Natural killer cell (primary cell): ENCODE results near the gene PRTN3. TPM values are rescaled to one million over a fixed set of nuclear protein-coding genes. Genes with fewer than 3 reads are reported as not detected.

Source experiments
- ATAC-seq, 3 donors: fragments of 150-1000 bp in 2 of 3; fragments of 200-7000 bp in 1 of 3; cut with Tn5 transposase; 1 replicate in 1 of 3; 2 replicates in 2 of 3; pipeline ENCODE4 v1.10.0; 2021; ENCODE audit warnings: mild to moderate bottlenecking in 2 of 3, moderate library complexity in 2 of 3
- DNase-seq, 2 donors: peaks; one replicate each; pipeline versions ENCODE4 v3.0.0 to v3.0.0-alpha.2; 2013 to 2021; ENCODE audit warnings: mixed read lengths in 1 of 2
- H3K27ac ChIP-seq: one replicate; pipeline ENCODE4 v1.5.1; 2013; ENCODE audit warnings: mild to moderate bottlenecking, low read length
- H3K27me3 ChIP-seq: one replicate; pipeline ENCODE4 v1.6.1; 2013; ENCODE audit warnings: low read length; ENCODE audit not compliant: control insufficient read depth, insufficient read depth
- H3K36me3 ChIP-seq: one replicate; pipeline ENCODE4 v1.6.1; 2013; ENCODE audit warnings: low read length; ENCODE audit not compliant: control insufficient read depth, insufficient read depth
- H3K4me1 ChIP-seq: one replicate; pipeline ENCODE4 v1.6.1; 2013; ENCODE audit warnings: low read length; ENCODE audit not compliant: control insufficient read depth, insufficient read depth
- H3K4me3 ChIP-seq: one replicate; pipeline ENCODE4 v1.5.1; 2013; ENCODE audit warnings: low read length
- H3K9me3 ChIP-seq: one replicate; pipeline ENCODE4 v1.6.1; 2013; ENCODE audit warnings: low read length; ENCODE audit not compliant: control insufficient read depth, insufficient read depth
- H3K27ac Mint-ChIP-seq, 2 donors: one replicate each; pipeline ENCODE4 v1.8.0; 2022; ENCODE audit warnings: mild to moderate bottlenecking in 2 of 2, mixed read lengths in 2 of 2, moderate library complexity in 1 of 2
- H3K27me3 Mint-ChIP-seq, 2 donors: one replicate each; pipeline ENCODE4 v1.8.0; 2022; ENCODE audit warnings: low read depth in 2 of 2, mixed read lengths in 2 of 2
- H3K36me3 Mint-ChIP-seq: one replicate; pipeline ENCODE4 v1.8.0; 2022; ENCODE audit warnings: mixed read lengths
- H3K4me1 Mint-ChIP-seq, 2 donors: one replicate each; pipeline ENCODE4 v1.8.0; 2022; ENCODE audit warnings: mixed read lengths in 2 of 2
- H3K4me3 Mint-ChIP-seq: one replicate; pipeline ENCODE4 v1.8.0; 2022; ENCODE audit warnings: mild to moderate bottlenecking, moderate library complexity, mixed read lengths
- H3K9me3 Mint-ChIP-seq, 2 donors: one replicate each; pipeline ENCODE4 v1.8.0; 2022; ENCODE audit warnings: mixed read lengths in 2 of 2
- WGBS: methylation state at CpG from one replicate; pipeline ENCODE4 v1.1.7; 2013; ENCODE audit warnings: missing lambda C conversion rate; ENCODE audit not compliant: insufficient coverage; 5-methylcytosine and 5-hydroxymethylcytosine counted together
- intact Hi-C: fragments of 100-400 bp; cut with micrococcal nuclease; formaldehyde crosslinking; loops from one replicate; pipeline ENCODE4 v1.14.2; 2022
- total RNA-seq, 4 donors: library from RNA; stranded (reverse); fragments of 120-200 nt in 1 of 4; gene quantifications; one replicate each; pipeline versions ENCODE4 v1.2.3 to v1.2.4, GENCODE V29; 2013 to 2022
- TF ChIP-seq, protein P1 (sequence below): fragments of 200-600 bp; IDR thresholded peaks from one replicate; pipeline ENCODE4 v1.8.0; 2022; ENCODE audit warnings: antibody characterized with exemption

The PRTN3 gene, protein sequence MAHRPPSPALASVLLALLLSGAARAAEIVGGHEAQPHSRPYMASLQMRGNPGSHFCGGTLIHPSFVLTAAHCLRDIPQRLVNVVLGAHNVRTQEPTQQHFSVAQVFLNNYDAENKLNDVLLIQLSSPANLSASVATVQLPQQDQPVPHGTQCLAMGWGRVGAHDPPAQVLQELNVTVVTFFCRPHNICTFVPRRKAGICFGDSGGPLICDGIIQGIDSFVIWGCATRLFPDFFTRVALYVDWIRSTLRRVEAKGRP
- total RNA-seq: under 1 TPM in 2 of 3 donors, not detected in 1; 0.36 to 0.73 TPM
- not detected for total RNA-seq (2013)

DNA sequence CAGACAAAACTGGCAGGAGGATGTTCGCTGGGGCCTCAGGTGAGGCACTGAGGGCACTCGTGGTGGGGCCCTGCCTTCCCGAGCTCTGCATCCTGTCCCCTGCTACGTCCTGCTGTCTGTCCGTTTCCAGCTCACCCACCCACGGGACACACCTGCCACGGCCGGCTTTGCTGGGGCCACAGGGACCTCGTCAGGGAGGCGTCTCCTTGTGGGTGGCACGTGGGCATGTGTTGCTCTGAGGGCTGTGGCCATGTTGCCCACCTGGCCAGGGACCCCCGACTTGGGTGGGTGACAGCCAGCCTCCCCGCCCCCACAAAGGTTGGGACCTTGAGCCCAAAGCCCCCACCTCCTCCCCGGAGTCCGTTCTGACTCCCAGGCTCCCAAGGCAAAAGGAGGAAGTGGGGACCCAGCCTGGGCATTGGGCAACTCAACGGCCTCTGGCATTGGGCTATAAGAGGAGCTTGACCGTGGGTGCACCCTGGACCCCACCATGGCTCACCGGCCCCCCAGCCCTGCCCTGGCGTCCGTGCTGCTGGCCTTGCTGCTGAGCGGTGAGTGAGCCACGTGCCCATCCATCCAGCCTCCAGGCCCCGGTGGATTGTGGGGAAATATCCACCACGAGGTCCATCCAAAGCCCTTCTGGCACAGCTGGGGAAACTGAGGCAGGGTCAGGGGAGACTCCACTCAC, at the start of gene PRTN3:
Gene PRTN3 (plus strand): TSS at position 481 of the 688 bp plus-strand sequence. CDS start 10 bp downstream, at position 491.
- DNase-seq: no peak
- Histone ChIP-seq H3K4me1 (peaks cover 12% of the 10 kb centered on the region), H3K4me3 (no peak within 1 kb of the TSS)

DNA sequence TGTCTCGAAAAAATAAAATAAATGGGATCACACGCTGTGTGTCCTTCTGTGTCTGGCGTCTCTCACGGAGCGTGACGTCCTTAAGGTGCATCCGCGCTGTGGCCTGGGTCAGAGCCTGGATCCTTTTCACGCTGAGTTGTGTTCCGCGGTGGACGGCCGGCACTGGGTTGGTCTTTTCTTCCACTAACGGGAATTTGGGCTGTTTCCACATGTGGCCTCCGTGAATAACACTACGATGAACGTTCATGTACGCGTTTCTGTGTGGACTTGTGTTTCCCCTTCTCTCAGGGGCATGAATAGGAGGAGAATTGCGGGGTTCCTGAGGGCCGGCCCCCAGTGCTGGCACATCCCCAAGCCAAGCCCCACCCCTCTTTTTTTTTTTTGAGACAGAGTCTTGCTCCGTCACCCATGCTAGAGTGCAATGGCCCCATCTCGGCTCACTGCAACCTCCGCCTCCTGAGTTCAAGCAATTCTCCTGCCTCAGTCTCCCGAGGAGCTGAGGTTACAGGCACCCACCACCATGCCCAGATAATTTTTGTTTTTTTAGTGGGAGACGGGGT, 49.7 kb upstream of the PRTN3 start:
- WGBS: 91% methylated on average over 26 of the region's 26 CpGs
- no peak overlapping the region for H3K27ac Mint-ChIP-seq
- Histone ChIP-seq H3K4me3 (no peak overlapping the region), H3K4me1 (peaks cover 6% of the 10 kb centered on the region), H3K27me3 (no peaks in the 10 kb centered on the region), H3K27ac (no peak overlapping the region), H3K36me3 (no peaks in the 10 kb centered on the region), H3K9me3 (no peaks in the 10 kb centered on the region)
- TF ChIP-seq, protein P1, sequence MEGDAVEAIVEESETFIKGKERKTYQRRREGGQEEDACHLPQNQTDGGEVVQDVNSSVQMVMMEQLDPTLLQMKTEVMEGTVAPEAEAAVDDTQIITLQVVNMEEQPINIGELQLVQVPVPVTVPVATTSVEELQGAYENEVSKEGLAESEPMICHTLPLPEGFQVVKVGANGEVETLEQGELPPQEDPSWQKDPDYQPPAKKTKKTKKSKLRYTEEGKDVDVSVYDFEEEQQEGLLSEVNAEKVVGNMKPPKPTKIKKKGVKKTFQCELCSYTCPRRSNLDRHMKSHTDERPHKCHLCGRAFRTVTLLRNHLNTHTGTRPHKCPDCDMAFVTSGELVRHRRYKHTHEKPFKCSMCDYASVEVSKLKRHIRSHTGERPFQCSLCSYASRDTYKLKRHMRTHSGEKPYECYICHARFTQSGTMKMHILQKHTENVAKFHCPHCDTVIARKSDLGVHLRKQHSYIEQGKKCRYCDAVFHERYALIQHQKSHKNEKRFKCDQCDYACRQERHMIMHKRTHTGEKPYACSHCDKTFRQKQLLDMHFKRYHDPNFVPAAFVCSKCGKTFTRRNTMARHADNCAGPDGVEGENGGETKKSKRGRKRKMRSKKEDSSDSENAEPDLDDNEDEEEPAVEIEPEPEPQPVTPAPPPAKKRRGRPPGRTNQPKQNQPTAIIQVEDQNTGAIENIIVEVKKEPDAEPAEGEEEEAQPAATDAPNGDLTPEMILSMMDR: no peak
- no peaks in the 10 kb centered on the region for H3K9me3 Mint-ChIP-seq
- DNase-seq (no peak), ATAC-seq (no peak)
- H3K27me3 Mint-ChIP-seq: no peaks in the 10 kb centered on the region
- no peak overlapping the region for H3K4me3 Mint-ChIP-seq
- peaks cover 0 to 8% of the 10 kb centered on the region in 2 donors for H3K4me1 Mint-ChIP-seq
- intact Hi-C loops: no loop called here
- H3K36me3 Mint-ChIP-seq: no peaks in the 10 kb centered on the region

More for the DNA sequence above, at the start of gene PRTN3:
- no peaks in the 10 kb centered on the region for H3K4me1 Mint-ChIP-seq
- intact Hi-C loops: no loop called here
- H3K4me3 Mint-ChIP-seq: no peak within 1 kb of the TSS
- H3K36me3 Mint-ChIP-seq: no peaks in the 10 kb centered on the region
- peaks cover 16% of the 10 kb centered on the region for H3K27me3 ChIP-seq
- H3K9me3 Mint-ChIP-seq: no peaks in the 10 kb centered on the region
- H3K27ac ChIP-seq: no peak within 1 kb of the TSS
- no peaks in the 10 kb centered on the region for H3K36me3 ChIP-seq
- no peak within 1 kb of the TSS for H3K27ac Mint-ChIP-seq
- 62% methylated on average over 24 of the region's 24 CpGs for WGBS
- no peaks in the 10 kb centered on the region for H3K9me3 ChIP-seq
- TF ChIP-seq, protein P1: no peak
- peaks cover 3 to 18% of the 10 kb centered on the region in 2 donors for H3K27me3 Mint-ChIP-seq
- no peak for ATAC-seq

DNA sequence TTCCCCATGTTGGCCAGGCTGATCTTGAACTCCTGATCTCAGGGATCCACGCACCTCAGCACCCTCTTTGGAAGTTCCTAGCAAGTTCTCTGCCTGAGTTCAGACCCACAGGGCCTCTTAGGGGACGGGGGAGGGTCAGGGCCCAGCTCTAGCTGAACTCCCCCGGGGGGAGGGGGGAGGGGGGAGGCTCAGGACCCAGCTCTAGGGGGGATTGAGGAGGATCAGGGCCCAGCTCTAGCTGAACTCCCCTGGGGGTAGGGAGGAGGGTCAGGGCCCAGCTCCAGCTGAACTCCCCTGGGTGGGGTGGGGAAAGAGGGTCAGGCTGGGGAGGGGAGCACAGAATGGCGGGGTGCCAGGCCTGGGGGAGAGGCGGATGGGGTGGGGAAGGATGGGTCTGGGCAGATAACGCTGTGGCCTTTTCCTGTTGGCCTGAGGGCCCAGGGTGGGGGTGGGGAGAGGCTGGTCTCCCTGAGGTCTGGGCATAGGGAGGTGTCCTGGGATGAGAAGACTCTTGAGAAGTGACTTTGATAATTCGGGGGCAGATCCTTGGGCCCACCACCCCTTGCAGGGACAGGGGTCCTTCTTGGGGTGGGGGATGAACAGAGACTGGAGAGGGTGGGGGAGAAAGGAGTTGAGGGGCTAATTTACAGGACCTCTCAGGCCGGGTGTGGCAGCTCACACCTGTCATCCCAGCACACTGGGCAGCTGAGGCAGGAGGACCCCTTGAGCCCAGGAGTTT, 49.1 kb upstream of the PRTN3 start:
- Histone ChIP-seq H3K4me3 (no peak overlapping the region), H3K9me3 (no peaks in the 10 kb centered on the region), H3K4me1 (peaks cover 12% of the 10 kb centered on the region), H3K27ac (no peak overlapping the region), H3K36me3 (no peaks in the 10 kb centered on the region), H3K27me3 (no peaks in the 10 kb centered on the region)
- Mint-ChIP-seq H3K4me1 (peaks cover 3 to 10% of the 10 kb centered on the region in 2 donors), H3K36me3 (no peaks in the 10 kb centered on the region), H3K4me3 (no peak overlapping the region), H3K27ac (no peak overlapping the region), H3K9me3 (no peaks in the 10 kb centered on the region), H3K27me3 (no peaks in the 10 kb centered on the region)
- ATAC-seq: no peak
- DNase-seq: no peak
- WGBS: 70% methylated on average over 8 of the region's 8 CpGs
- intact Hi-C loops: no loop called here
- TF ChIP-seq, protein P1: no peak
